Natural killer cell (primary cell): ENCODE results near the gene TSSK2. TPM values are rescaled to one million over a fixed set of nuclear protein-coding genes. Genes with fewer than 3 reads are reported as not detected.

Experiments
- ATAC-seq, 3 donors: fragments of 150-1000 bp in 2 of 3; fragments of 200-7000 bp in 1 of 3; cut with Tn5 transposase; 1 replicate in 1 of 3; 2 replicates in 2 of 3; pipeline ENCODE4 v1.10.0; 2021; ENCODE audit warnings: mild to moderate bottlenecking in 2 of 3, moderate library complexity in 2 of 3
- DNase-seq, 2 donors: peaks; one replicate each; pipeline versions ENCODE4 v3.0.0 to v3.0.0-alpha.2; 2013 to 2021; ENCODE audit warnings: mixed read lengths in 1 of 2
- H3K27ac ChIP-seq: one replicate; pipeline ENCODE4 v1.5.1; 2013; ENCODE audit warnings: mild to moderate bottlenecking, low read length
- H3K27me3 ChIP-seq: one replicate; pipeline ENCODE4 v1.6.1; 2013; ENCODE audit warnings: low read length; ENCODE audit not compliant: control insufficient read depth, insufficient read depth
- H3K36me3 ChIP-seq: one replicate; pipeline ENCODE4 v1.6.1; 2013; ENCODE audit warnings: low read length; ENCODE audit not compliant: control insufficient read depth, insufficient read depth
- H3K4me1 ChIP-seq: one replicate; pipeline ENCODE4 v1.6.1; 2013; ENCODE audit warnings: low read length; ENCODE audit not compliant: control insufficient read depth, insufficient read depth
- H3K4me3 ChIP-seq: one replicate; pipeline ENCODE4 v1.5.1; 2013; ENCODE audit warnings: low read length
- H3K9me3 ChIP-seq: one replicate; pipeline ENCODE4 v1.6.1; 2013; ENCODE audit warnings: low read length; ENCODE audit not compliant: control insufficient read depth, insufficient read depth
- H3K27ac Mint-ChIP-seq, 2 donors: one replicate each; pipeline ENCODE4 v1.8.0; 2022; ENCODE audit warnings: mild to moderate bottlenecking in 2 of 2, mixed read lengths in 2 of 2, moderate library complexity in 1 of 2
- H3K27me3 Mint-ChIP-seq, 2 donors: one replicate each; pipeline ENCODE4 v1.8.0; 2022; ENCODE audit warnings: low read depth in 2 of 2, mixed read lengths in 2 of 2
- H3K36me3 Mint-ChIP-seq: one replicate; pipeline ENCODE4 v1.8.0; 2022; ENCODE audit warnings: mixed read lengths
- H3K4me1 Mint-ChIP-seq, 2 donors: one replicate each; pipeline ENCODE4 v1.8.0; 2022; ENCODE audit warnings: mixed read lengths in 2 of 2
- H3K4me3 Mint-ChIP-seq: one replicate; pipeline ENCODE4 v1.8.0; 2022; ENCODE audit warnings: mild to moderate bottlenecking, moderate library complexity, mixed read lengths
- H3K9me3 Mint-ChIP-seq, 2 donors: one replicate each; pipeline ENCODE4 v1.8.0; 2022; ENCODE audit warnings: mixed read lengths in 2 of 2
- WGBS: methylation state at CpG from one replicate; pipeline ENCODE4 v1.1.7; 2013; ENCODE audit warnings: missing lambda C conversion rate; ENCODE audit not compliant: insufficient coverage; 5-methylcytosine and 5-hydroxymethylcytosine counted together
- intact Hi-C: fragments of 100-400 bp; cut with micrococcal nuclease; formaldehyde crosslinking; loops from one replicate; pipeline ENCODE4 v1.14.2; 2022
- total RNA-seq, 4 donors: library from RNA; stranded (reverse); fragments of 120-200 nt in 1 of 4; gene quantifications; one replicate each; pipeline versions ENCODE4 v1.2.3 to v1.2.4, GENCODE V29; 2013 to 2022
- TF ChIP-seq, protein P1 (sequence below): fragments of 200-600 bp; IDR thresholded peaks from one replicate; pipeline ENCODE4 v1.8.0; 2022; ENCODE audit warnings: antibody characterized with exemption

TSSK2 gene
- total RNA-seq, 3 donors from 2014 or later (not counting 1 experiment from before 2014, with no cell fraction given), result not detected

DNA sequence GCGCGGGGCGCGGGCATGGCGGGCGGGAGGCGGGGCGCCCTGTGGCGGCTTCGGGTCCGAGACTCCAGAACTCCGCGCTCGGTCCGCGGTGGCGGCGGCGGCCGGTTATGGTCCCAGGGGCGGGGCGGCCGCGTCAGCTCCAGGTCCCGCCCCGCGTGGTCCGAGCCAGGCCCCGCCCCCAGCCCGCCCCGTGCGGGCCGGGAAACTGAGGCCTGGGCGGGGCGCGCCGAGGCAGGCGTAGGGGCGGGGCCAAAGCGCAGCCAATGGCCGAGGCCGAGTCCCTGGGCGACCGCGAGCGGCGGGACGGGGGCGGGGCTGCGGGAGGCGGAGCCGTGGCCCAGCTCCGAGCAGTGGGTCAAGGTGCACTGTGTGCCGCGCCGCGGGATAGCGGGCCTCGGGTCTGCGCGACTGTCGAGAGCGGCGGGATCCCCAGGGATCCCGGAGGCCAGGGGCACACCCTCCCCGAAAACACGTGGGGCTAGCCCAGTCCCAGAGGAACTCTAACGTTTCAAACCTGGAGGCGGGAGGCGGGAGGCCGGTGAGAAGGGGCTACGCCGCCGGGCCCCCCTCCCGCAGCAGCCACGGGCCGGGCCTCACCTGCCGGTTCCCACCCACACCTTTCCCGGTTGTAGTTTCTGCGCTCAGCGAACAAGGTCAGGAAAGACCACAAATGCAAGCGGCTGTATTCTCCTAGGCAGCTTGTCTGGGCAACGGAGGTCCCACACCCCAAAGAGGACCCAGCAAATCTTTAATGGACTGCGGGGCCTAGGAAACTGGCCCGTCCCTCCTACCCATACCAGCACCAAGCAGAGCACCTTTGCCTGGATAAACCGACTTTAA lies 47.8 kb downstream of the TSSK2 start, which contains the start of gene SLC25A1:
Gene SLC25A1, minus strand, starts transcription at position 80 of the 840 bp plus-strand sequence. Its CDS starts 63 bp downstream, at position 17.
- Histone ChIP-seq H3K9me3 (no peaks in the 10 kb centered on the region), H3K4me3 (peak within 1 kb of the TSS; percentile 66), H3K27ac (peak within 1 kb of the TSS; percentile 45), H3K4me1 (peaks cover 30% of the 10 kb centered on the region), H3K36me3 (no peaks in the 10 kb centered on the region), H3K27me3 (no peaks in the 10 kb centered on the region)
- Mint-ChIP-seq H3K4me3 (peak within 1 kb of the TSS; percentile 88), H3K27me3 (no peaks in the 10 kb centered on the region), H3K4me1 (peaks cover 6 to 11% of the 10 kb centered on the region in 2 donors), H3K9me3 (no peaks in the 10 kb centered on the region), H3K27ac (peak within 1 kb of the TSS; percentile 46 to 79), H3K36me3 (no peaks in the 10 kb centered on the region)
- DNase-seq (peak; percentile 58 to 86), ATAC-seq (peak; percentile 68 to 80 (median 79))
- TF ChIP-seq, protein P1, sequence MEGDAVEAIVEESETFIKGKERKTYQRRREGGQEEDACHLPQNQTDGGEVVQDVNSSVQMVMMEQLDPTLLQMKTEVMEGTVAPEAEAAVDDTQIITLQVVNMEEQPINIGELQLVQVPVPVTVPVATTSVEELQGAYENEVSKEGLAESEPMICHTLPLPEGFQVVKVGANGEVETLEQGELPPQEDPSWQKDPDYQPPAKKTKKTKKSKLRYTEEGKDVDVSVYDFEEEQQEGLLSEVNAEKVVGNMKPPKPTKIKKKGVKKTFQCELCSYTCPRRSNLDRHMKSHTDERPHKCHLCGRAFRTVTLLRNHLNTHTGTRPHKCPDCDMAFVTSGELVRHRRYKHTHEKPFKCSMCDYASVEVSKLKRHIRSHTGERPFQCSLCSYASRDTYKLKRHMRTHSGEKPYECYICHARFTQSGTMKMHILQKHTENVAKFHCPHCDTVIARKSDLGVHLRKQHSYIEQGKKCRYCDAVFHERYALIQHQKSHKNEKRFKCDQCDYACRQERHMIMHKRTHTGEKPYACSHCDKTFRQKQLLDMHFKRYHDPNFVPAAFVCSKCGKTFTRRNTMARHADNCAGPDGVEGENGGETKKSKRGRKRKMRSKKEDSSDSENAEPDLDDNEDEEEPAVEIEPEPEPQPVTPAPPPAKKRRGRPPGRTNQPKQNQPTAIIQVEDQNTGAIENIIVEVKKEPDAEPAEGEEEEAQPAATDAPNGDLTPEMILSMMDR, result no peak
- intact Hi-C loops, result loop anchor here (2.0 kb wide), 2 partner anchors 56 to 300 kb away; partner anchors contain the start of genes CDC45, DGCR2 and UFD1
- WGBS, result under 1% methylated on average over 86 of the region's 86 CpGs

DNA sequence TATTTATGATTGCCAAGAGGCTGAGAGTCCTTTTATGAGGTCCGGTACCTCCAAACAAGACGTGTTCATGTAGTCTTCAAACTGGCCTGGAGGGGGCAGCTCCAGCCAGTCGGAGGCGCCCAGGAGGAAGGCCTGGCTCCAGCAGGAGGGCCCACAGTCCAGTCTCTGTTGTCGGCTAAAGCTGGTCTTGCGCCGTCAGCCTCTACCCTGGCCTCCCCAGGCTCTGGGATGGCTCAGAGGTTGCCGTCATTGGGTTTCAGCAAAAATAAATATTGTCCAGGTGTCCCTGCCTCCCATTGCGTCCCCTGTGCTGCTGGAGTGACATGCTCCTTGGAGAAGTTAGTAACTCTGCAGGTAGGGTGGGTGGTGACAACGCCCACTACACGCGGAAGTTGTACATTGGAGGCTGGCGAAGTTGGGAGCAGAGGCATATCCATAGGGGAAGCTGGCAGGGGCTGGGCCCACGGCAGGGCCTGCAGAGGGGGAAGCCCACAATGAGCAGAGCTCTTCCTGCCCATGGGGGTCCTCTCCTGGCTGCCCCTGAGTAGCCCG lies 48.5 kb downstream of the TSSK2 start:
- peak overlapping the region; percentile 46 to 79 for H3K27ac Mint-ChIP-seq
- H3K9me3 Mint-ChIP-seq, result no peaks in the 10 kb centered on the region
- ATAC-seq (peak; percentile 61 to 74 (median 71)), DNase-seq (peak; percentile 44 to 67)
- H3K36me3 ChIP-seq, result no peaks in the 10 kb centered on the region
- H3K27ac ChIP-seq, result peak overlapping the region; percentile 45
- no peaks in the 10 kb centered on the region for H3K27me3 Mint-ChIP-seq
- no peaks in the 10 kb centered on the region for H3K36me3 Mint-ChIP-seq
- H3K27me3 ChIP-seq, result no peaks in the 10 kb centered on the region
- WGBS, result 44% methylated on average over 15 of the region's 15 CpGs
- peaks cover 23% of the 10 kb centered on the region for H3K4me1 ChIP-seq
- no peaks in the 10 kb centered on the region for H3K9me3 ChIP-seq
- H3K4me3 Mint-ChIP-seq, result peak overlapping the region; percentile 88
- peaks cover 6 to 11% of the 10 kb centered on the region in 2 donors for H3K4me1 Mint-ChIP-seq
- H3K4me3 ChIP-seq, result peak overlapping the region; percentile 66
- intact Hi-C loops, result loop anchor here (2.0 kb wide), 2 partner anchors 57 to 299 kb away; partner anchors contain the start of genes CDC45, DGCR2 and UFD1
- TF ChIP-seq, protein P1, result peak; percentile 65

DNA sequence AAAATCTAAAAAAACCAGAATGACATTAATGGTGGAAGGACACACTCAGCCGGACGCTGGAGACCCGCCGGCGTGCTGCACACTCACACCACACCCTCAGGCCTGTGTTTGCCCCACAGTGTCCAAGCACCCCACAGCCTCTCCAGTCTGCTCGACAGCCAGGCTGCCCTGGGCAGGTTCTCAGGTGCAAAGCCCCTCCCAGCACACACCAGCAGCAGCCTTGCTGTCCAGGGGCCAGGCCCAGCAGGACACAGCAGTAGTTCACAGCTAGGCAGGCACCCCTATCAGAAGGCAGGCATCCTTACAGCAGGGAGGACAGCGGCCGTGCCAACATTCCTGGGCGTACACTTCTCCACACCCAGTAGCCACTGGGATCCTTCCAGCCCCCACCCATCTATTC lies 49.1 kb downstream of the TSSK2 start:
- Mint-ChIP-seq H3K4me3 (no peak overlapping the region), H3K4me1 (peaks cover 6 to 11% of the 10 kb centered on the region in 2 donors), H3K9me3 (no peaks in the 10 kb centered on the region), H3K36me3 (no peaks in the 10 kb centered on the region), H3K27ac (no peak overlapping the region), H3K27me3 (no peaks in the 10 kb centered on the region)
- intact Hi-C loops, result no loop called here
- H3K9me3 ChIP-seq, result no peaks in the 10 kb centered on the region
- no peaks in the 10 kb centered on the region for H3K27me3 ChIP-seq
- peaks cover 19% of the 10 kb centered on the region for H3K4me1 ChIP-seq
- no peak for DNase-seq
- no peak overlapping the region for H3K4me3 ChIP-seq
- H3K27ac ChIP-seq, result no peak overlapping the region
- no peaks in the 10 kb centered on the region for H3K36me3 ChIP-seq
- 96% methylated on average over 9 of the region's 9 CpGs for WGBS
- ATAC-seq, result no peak
- TF ChIP-seq, protein P1, result no peak
